Colonic mucosa (tissue), 4 donors: Measurements from ENCODE around the gene ACAP2. TPM values are rescaled to one million over a fixed set of nuclear protein-coding genes. Genes with fewer than 3 reads are reported as not detected.

Source experiments
- DNase-seq: peaks from one replicate; pipeline ENCODE4 v3.0.0-alpha.2; 2020
- H3K27ac ChIP-seq: fragments of 200-600 bp; one replicate; pipeline ENCODE4 v1.8.0; 2021
- H3K27me3 ChIP-seq: fragments of 200-600 bp; one replicate; pipeline ENCODE4 v1.8.0; 2021
- H3K36me3 ChIP-seq: fragments of 200-600 bp; one replicate; pipeline ENCODE4 v1.8.0; 2021
- H3K4me1 ChIP-seq: fragments of 200-600 bp; one replicate; pipeline ENCODE4 v1.8.0; 2021; ENCODE audit warnings: mild to moderate bottlenecking
- H3K4me3 ChIP-seq: fragments of 200-600 bp; one replicate; pipeline ENCODE4 v1.8.0; 2021
- H3K9ac ChIP-seq, 2 donors: one replicate each; pipeline ENCODE4 v1.7.0; 2013; ENCODE audit warnings: control low read depth in 2 of 2, low read depth in 2 of 2, low read length in 2 of 2
- H3K9me3 ChIP-seq: fragments of 200-600 bp; one replicate; pipeline ENCODE4 v1.8.0; 2021
- intact Hi-C: fragments of 100-400 bp; cut with DNase I; formaldehyde crosslinking; loops from one replicate; pipeline ENCODE4 v1.14.1; 2022
- total RNA-seq, 2 donors: library from RNA; stranded (reverse); fragmentation: NEBNext Ultra II Directional in 1 of 2; extraction: Animal tissue kit (Norgen Biotek cat#: 25700) in 1 of 2; gene quantifications; one replicate each; pipeline ENCODE4 v1.2.1, GENCODE V29; 2021
- TF ChIP-seq, protein P1 (sequence below): fragments of 200-600 bp; IDR thresholded peaks from one replicate; pipeline ENCODE4 v1.8.0; 2022; ENCODE audit warnings: antibody characterized with exemption, mild to moderate bottlenecking
- donor health status: healthy.
- donor health status: DM: no; HTN: no; CAD: no.
- donor health status: DM: no; HTN: no; CAD: no.

ACAP2 gene
- total RNA-seq, 2 donors from 2014 or later: 48.8 to 62.4 TPM

DNA sequence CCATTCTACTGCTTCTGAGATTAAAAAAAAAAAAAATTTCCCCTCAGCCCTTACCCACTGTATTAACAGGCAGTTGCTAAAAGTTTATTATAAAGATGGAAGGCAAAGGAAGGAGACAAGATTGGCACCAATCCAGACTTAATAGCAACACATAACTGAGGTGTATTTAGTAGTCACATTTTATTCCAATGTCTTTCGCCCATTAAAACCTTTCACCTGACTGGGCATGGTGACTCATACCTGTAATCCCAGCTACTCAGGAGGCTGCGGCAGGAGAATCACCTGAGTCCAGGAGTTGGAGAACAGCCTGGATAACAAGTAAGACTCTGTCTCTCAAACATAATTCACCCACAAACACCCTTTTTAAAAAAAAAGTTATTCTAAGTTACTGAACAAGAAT is 4.4 kb downstream of the ACAP2 start:
- no peaks in the 10 kb centered on the region for H3K36me3 ChIP-seq
- TF ChIP-seq, protein P1, sequence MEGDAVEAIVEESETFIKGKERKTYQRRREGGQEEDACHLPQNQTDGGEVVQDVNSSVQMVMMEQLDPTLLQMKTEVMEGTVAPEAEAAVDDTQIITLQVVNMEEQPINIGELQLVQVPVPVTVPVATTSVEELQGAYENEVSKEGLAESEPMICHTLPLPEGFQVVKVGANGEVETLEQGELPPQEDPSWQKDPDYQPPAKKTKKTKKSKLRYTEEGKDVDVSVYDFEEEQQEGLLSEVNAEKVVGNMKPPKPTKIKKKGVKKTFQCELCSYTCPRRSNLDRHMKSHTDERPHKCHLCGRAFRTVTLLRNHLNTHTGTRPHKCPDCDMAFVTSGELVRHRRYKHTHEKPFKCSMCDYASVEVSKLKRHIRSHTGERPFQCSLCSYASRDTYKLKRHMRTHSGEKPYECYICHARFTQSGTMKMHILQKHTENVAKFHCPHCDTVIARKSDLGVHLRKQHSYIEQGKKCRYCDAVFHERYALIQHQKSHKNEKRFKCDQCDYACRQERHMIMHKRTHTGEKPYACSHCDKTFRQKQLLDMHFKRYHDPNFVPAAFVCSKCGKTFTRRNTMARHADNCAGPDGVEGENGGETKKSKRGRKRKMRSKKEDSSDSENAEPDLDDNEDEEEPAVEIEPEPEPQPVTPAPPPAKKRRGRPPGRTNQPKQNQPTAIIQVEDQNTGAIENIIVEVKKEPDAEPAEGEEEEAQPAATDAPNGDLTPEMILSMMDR: no peak

DNA sequence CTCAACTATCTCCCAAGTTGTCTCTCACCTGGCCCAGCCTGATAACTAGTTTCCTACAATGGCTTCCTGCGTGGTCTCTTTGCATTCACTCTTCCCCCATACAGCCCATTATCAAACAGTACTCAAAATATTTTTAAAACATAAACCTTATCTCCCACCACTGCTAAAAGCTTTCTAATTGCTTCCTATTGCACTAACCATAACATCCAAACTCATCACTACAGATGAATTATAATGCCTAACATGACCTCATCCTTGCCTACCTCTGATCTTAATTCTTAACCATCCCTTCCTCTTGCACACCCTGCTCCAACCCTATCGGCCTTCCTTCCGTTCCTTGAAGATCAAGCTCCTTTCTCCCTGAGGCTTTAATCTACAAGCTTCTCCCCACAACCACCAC is 17.0 kb downstream of the ACAP2 start:
- Histone ChIP-seq H3K9me3 (no peaks in the 10 kb centered on the region), H3K27me3 (no peaks in the 10 kb centered on the region), H3K27ac (no peak overlapping the region), H3K9ac (no peak overlapping the region), H3K4me1 (no peaks in the 10 kb centered on the region), H3K36me3 (no peaks in the 10 kb centered on the region), H3K4me3 (no peak overlapping the region)
- intact Hi-C loops: no loop called here
- TF ChIP-seq, protein P1: no peak
- no peak for DNase-seq

More for the DNA sequence above, 4.4 kb downstream of the ACAP2 start:
- DNase-seq: no peak
- H3K9me3 ChIP-seq: no peaks in the 10 kb centered on the region
- no peak overlapping the region for H3K4me3 ChIP-seq
- H3K27ac ChIP-seq: no peak overlapping the region
- intact Hi-C loops: no loop called here
- H3K9ac ChIP-seq: no peak overlapping the region
- no peaks in the 10 kb centered on the region for H3K27me3 ChIP-seq
- no peaks in the 10 kb centered on the region for H3K4me1 ChIP-seq

DNA sequence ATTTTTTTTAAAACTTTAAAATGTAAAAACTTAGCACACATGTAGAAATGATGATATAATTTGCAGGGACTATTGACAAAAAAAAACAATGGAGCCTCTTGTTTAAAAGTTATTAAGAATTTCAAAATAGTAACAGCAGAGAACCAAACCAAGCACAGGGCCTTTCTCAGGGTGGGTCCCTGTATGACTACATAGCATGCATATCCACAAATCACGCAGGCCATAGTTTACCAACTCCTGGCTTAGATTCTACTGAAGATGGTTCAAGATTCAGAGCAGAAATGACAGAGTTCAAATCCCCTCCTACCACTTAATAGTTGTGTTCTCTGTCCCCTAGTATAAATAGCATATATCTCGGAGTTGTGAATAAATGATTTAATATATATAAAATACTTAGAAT is 19.0 kb downstream of the ACAP2 start:
- Histone ChIP-seq H3K27me3 (no peaks in the 10 kb centered on the region), H3K4me3 (no peak overlapping the region), H3K9ac (no peak overlapping the region), H3K9me3 (no peaks in the 10 kb centered on the region), H3K4me1 (no peaks in the 10 kb centered on the region), H3K36me3 (no peaks in the 10 kb centered on the region), H3K27ac (no peak overlapping the region)
- TF ChIP-seq, protein P1: no peak
- intact Hi-C loops: no loop called here
- DNase-seq: no peak

DNA sequence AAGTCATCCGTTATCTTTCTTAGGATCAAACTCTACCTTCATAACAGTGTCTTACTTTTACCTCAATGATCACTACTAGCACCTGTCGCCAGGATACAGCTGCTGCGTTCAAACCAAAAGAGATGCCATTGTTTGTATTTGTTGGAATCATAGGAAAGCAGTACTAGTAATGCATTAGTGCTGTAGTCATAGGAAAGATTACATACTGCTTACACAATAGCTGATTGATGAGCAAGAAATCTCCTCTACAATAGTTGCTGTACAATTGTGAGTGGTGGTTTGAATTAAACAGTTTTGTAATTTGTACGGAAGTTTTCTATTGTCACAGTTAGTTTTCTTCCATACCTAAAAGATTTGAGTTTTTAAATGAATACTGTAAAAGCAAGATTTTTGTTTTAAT is 21.4 kb downstream of the ACAP2 start:
- no peak for DNase-seq
- no peak overlapping the region for H3K9ac ChIP-seq
- TF ChIP-seq, protein P1: no peak
- no peaks in the 10 kb centered on the region for H3K36me3 ChIP-seq
- intact Hi-C loops: no loop called here
- H3K9me3 ChIP-seq: no peaks in the 10 kb centered on the region
- no peak overlapping the region for H3K4me3 ChIP-seq
- no peaks in the 10 kb centered on the region for H3K27me3 ChIP-seq
- no peaks in the 10 kb centered on the region for H3K4me1 ChIP-seq
- H3K27ac ChIP-seq: no peak overlapping the region

DNA sequence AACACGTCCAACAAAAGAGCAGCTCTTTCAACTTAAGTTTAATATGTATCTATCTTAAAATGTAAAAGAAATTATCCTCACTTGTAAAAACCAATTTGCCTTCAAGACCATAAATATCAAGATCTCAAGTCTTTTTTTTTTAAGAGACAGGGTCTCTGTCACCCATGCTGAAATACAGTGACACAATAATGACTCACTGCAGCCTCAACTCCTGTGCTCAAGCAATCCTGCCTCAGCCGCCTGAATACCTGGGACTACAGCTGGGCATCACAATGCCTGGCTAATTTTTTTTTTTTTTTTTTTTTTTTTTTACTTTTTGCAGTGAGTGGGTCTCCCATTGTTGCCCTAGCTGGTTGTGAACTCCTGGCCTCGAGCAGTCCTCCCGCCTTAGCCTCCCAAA is 26.0 kb downstream of the ACAP2 start:
- Histone ChIP-seq H3K27me3 (no peaks in the 10 kb centered on the region), H3K9me3 (no peaks in the 10 kb centered on the region), H3K27ac (no peak overlapping the region), H3K4me1 (no peaks in the 10 kb centered on the region), H3K4me3 (no peak overlapping the region), H3K36me3 (no peaks in the 10 kb centered on the region), H3K9ac (no peak overlapping the region)
- TF ChIP-seq, protein P1: no peak
- intact Hi-C loops: no loop called here
- no peak for DNase-seq

DNA sequence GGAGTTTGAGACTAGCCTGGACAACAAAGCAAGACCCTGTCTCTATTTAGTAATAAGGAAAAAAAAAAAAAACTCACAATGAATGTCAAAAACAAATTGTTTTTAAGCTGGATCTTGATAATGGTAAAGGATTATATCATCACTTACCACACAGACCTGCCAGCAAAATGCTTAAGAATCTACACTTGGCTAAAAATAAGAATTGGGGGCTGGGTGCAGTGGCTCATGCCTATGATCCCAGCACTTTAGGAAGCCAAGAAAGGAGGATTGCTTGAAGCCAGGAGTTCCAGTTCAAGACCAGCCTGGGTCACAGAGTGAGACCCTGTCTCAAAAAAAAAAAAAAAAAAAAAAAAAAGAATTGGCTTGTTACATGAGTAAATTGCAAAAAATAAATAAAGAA is 31.0 kb downstream of the ACAP2 start:
- H3K27me3 ChIP-seq: no peaks in the 10 kb centered on the region
- H3K36me3 ChIP-seq: no peaks in the 10 kb centered on the region
- H3K9me3 ChIP-seq: no peaks in the 10 kb centered on the region
- H3K4me3 ChIP-seq: no peak overlapping the region
- intact Hi-C loops: no loop called here
- no peaks in the 10 kb centered on the region for H3K4me1 ChIP-seq
- TF ChIP-seq, protein P1: no peak
- no peak for DNase-seq
- no peak overlapping the region for H3K27ac ChIP-seq
- no peak overlapping the region for H3K9ac ChIP-seq
